Endothelial cell of umbilical vein (primary cell): ENCODE measurements around the gene CAMTA1. TPM values are rescaled to one million over a fixed set of nuclear protein-coding genes. Genes with fewer than 3 reads are reported as not detected.

Experiments
- BruUV-seq: library from RNA; stranded (reverse); fragments of 400-500 nt; replicated peaks from 2 replicates; lab custom pipeline; 2021; lab: Mats Ljungman, UMichigan
- CTCF ChIA-PET: fragments of 300-600, 350-600 bp; sonication (Branson Sonifier 250); formaldehyde crosslinking; loops from one replicate; lab custom pipeline; 2021; ENCODE audit warnings: antibody characterized with exemption, inconsistent platforms; lab: Charles Lee
- POLR2A ChIA-PET: fragments of 300-600, 350-600 bp; sonication (Branson Sonifier 250); formaldehyde crosslinking; loops from one replicate; lab custom pipeline; 2021; ENCODE audit warnings: antibody characterized with exemption, inconsistent platforms; lab: Charles Lee
- DNase-seq: peaks from one replicate; pipeline ENCODE4 v3.0.0-alpha.2; 2011; ENCODE audit warnings: low read depth, low spot score
- FAIRE-seq: peaks from 2 replicates; lab custom pipeline; 2011; peaks lifted over from hg19 to GRCh38; lab: Jason Lieb, UNC
- H2AFZ ChIP-seq: 2 replicates; pipeline ENCODE4 v1.6.0; 2012; ENCODE audit warnings: low read depth, low read length, control low read depth, inconsistent platforms
- H3K27ac ChIP-seq: 2 replicates; pipeline ENCODE4 v1.5.1; 2011; ENCODE audit warnings: low read depth, mild to moderate bottlenecking, control low read depth, low read length, moderate library complexity; ENCODE audit not compliant: insufficient read depth
- H3K27me3 ChIP-seq, 2 experiments: 2 replicates each; pipeline versions ENCODE4 v1.6.0 to v1.6.1; 2011; ENCODE audit warnings: low read length in 2 of 2, mixed read lengths in 1 of 2; ENCODE audit not compliant: control insufficient read depth in 2 of 2, insufficient read depth in 2 of 2
- H3K36me3 ChIP-seq, 2 experiments: 2 replicates in 1 of 2; 3 replicates in 1 of 2; pipeline ENCODE4 v1.5.1; 2011; ENCODE audit warnings: low read length in 2 of 2, mild to moderate bottlenecking in 1 of 2, moderate library complexity in 1 of 2; ENCODE audit not compliant: control insufficient read depth in 2 of 2, insufficient read depth in 2 of 2; ENCODE audit errors: extremely low read depth in 1 of 2
- H3K4me1 ChIP-seq: 3 replicates; pipeline ENCODE4 v1.5.1; 2011; ENCODE audit warnings: mild to moderate bottlenecking, low read length; ENCODE audit not compliant: control insufficient read depth, insufficient read depth; ENCODE audit errors: extremely low read depth
- H3K4me2 ChIP-seq: 2 replicates; pipeline ENCODE4 v1.6.1; 2011; ENCODE audit warnings: low read length, control low read depth, mixed read lengths; ENCODE audit not compliant: insufficient read depth
- H3K4me3 ChIP-seq, 3 experiments: fragments of 200-600 bp in 1 of 3; sonication (generic), shearing (Covaris generic) in 1 of 3; replicated peaks in 1 of 3; 2 replicates each; pipeline ENCODE4 v1.5.1; 2011 to 2016; ENCODE audit warnings: control low read depth in 3 of 3, low read length in 3 of 3, mild to moderate bottlenecking in 2 of 3, inconsistent platforms in 1 of 3, low read depth in 1 of 3, moderate library complexity in 1 of 3; ENCODE audit not compliant: insufficient read depth in 1 of 3
- H3K79me2 ChIP-seq: 2 replicates; pipeline ENCODE4 v1.6.0; 2012; ENCODE audit warnings: low read length, inconsistent platforms; ENCODE audit not compliant: control insufficient read depth, insufficient read depth
- H3K9ac ChIP-seq: replicated peaks from 2 replicates; pipeline ENCODE3; 2011; ENCODE audit warnings: low read length, control low read depth; ENCODE audit not compliant: insufficient read depth; ENCODE audit errors: extremely low read depth
- H3K9me1 ChIP-seq: replicated peaks from 3 replicates; pipeline ENCODE4 v1.6.0; 2011; ENCODE audit warnings: mild to moderate bottlenecking, low read length; ENCODE audit not compliant: control insufficient read depth, insufficient read depth; ENCODE audit errors: extremely low read depth
- H3K9me3 ChIP-seq: replicated peaks from 2 replicates; pipeline ENCODE4 v1.5.1; 2012; ENCODE audit warnings: low read length, inconsistent platforms; ENCODE audit not compliant: control insufficient read depth, insufficient read depth
- H4K20me1 ChIP-seq: replicated peaks from 2 replicates; pipeline ENCODE3; 2011; ENCODE audit warnings: mild to moderate bottlenecking, low read length; ENCODE audit not compliant: control insufficient read depth, insufficient read depth; ENCODE audit errors: extremely low read depth
- CTCF ChIP-seq, 2 donors: IDR thresholded peaks; 1 replicate in 1 of 2; 2 replicates in 1 of 2; pipeline ENCODE4 v1.5.1; 2011; ENCODE audit warnings: low read length in 2 of 2, mild to moderate bottlenecking in 2 of 2, moderate library complexity in 2 of 2, control low read depth in 1 of 2, inconsistent platforms in 1 of 2, low read depth in 1 of 2; ENCODE audit not compliant: insufficient read depth in 1 of 2; ENCODE audit errors: extremely low read depth in 1 of 2
- EZH2 ChIP-seq: IDR thresholded peaks from 2 replicates; pipeline ENCODE4 v1.6.1; 2012; ENCODE audit warnings: borderline replicate concordance, low read depth, mild to moderate bottlenecking, moderate library complexity, low read length, inconsistent platforms; ENCODE audit not compliant: severe bottlenecking
- FOS ChIP-seq: IDR thresholded peaks from 2 replicates; pipeline ENCODE4 v1.6.1; 2011; ENCODE audit warnings: mild to moderate bottlenecking, low read length, moderate library complexity, borderline replicate concordance; ENCODE audit not compliant: insufficient read depth
- GATA2 ChIP-seq: IDR thresholded peaks from 2 replicates; pipeline ENCODE4 v1.7.0; 2011; ENCODE audit warnings: low read depth, mild to moderate bottlenecking, moderate library complexity, mixed read lengths, low read length; ENCODE audit not compliant: insufficient read length, insufficient read depth
- JUN ChIP-seq: IDR thresholded peaks from 2 replicates; pipeline ENCODE4 v1.6.1; 2011; ENCODE audit warnings: borderline replicate concordance, low read depth; ENCODE audit not compliant: insufficient read length, insufficient read depth
- MAX ChIP-seq: IDR thresholded peaks from 2 replicates; pipeline ENCODE4 v1.6.1; 2011; ENCODE audit not compliant: insufficient read depth, insufficient read length
- MYC ChIP-seq: IDR thresholded peaks from one replicate; pipeline ENCODE4 v1.6.1; 2011; ENCODE audit warnings: mild to moderate bottlenecking, low read depth, low read length
- POLR2A ChIP-seq: IDR thresholded peaks from 2 replicates; pipeline ENCODE4 v1.6.1; 2012; ENCODE audit warnings: low read depth, mild to moderate bottlenecking, control low read depth, low read length
- POLR2AphosphoS5 ChIP-seq: IDR thresholded peaks from 2 replicates; pipeline ENCODE4 v1.6.1; 2012; ENCODE audit warnings: low read depth, mild to moderate bottlenecking, control low read depth, low read length, moderate library complexity; ENCODE audit not compliant: insufficient read depth
- dilution Hi-C: fragments of 300-500 bp; cut with MboI; formaldehyde crosslinking; loops from one replicate; pipeline ENCODE4 v1.15.0; 2019; ENCODE audit warnings: low sequenced_read_pairs; ENCODE audit not compliant: extremely low pct_ligation_motif_present
- intact Hi-C: fragments of 100-400 bp; cut with micrococcal nuclease; formaldehyde crosslinking; loops from one replicate; pipeline ENCODE4 v1.10.0; 2022
- polyA plus RNA-seq, 4 experiments: library from polyadenylated mRNA; depleted of rRNA in 3 of 4; stranded (reverse) in 3 of 4; unstranded in 1 of 4; fragments of >200 nt; gene quantifications; 2 replicates each; pipeline versions ENCODE4 v1.2.1 to v1.2.3, GENCODE V29; 2011 to 2012; ENCODE audit warnings: missing spikeins in 1 of 4
- total RNA-seq: library from RNA; stranded (reverse); gene quantifications from 2 replicates; pipeline ENCODE4 v1.2.3, GENCODE V29; 2021

CAMTA1 gene
- total and polyA plus RNA-seq, 2 donors (not counting 3 experiments of a cell fraction or from before 2014, with no cell fraction given): 50.8 to 92.7 TPM

- intact Hi-C loops: loop anchor here (1.0 kb wide), 1 partner anchor 41 kb away; no protein-coding TSS in a partner anchor
- dilution Hi-C loops: no loop called here
- CTCF ChIA-PET: interaction anchor here (0.7 to 2.2 kb wide), 8 partner anchors 8 to 355 kb away, joined by 3 to 14 read pairs (median 4); partner anchors contain the start of gene DNAJC11
These were observed 41.8 kb upstream of the CAMTA1 start for GRCh38 chr1:6743189-6744101.

More at GRCh38 chr1:6743189-6744101, 41.8 kb upstream of the CAMTA1 start:
- H3K4me1 ChIP-seq: peaks cover 8% of the 10 kb centered on the region
- no peaks in the 10 kb centered on the region for H3K9me1 ChIP-seq
- no peak overlapping the region for H3K27ac ChIP-seq
- FAIRE-seq (peak; percentile 80), DNase-seq (peak; percentile 65)
- H3K79me2 ChIP-seq: no peaks in the 10 kb centered on the region
- TF ChIP-seq POLR2A (no peak), GATA2 (no peak), POLR2AphosphoS5 (no peak), CTCF (IDR thresholded peaks at IDR 0.05; ENCODE audit: extremely low read depth in 1 of 2, insufficient read depth in 1 of 2, low read depth in 1 of 2, low read length in 2 of 2) (no peak), FOS (no peak), JUN (no peak), MAX (no peak), MYC (no peak), EZH2 (no peak)
- BruUV-seq: no TSS peak
- H2AFZ ChIP-seq: peak overlapping the region; percentile 63
- H3K9ac ChIP-seq: no peak overlapping the region
- no peaks in the 10 kb centered on the region for H3K36me3 ChIP-seq
- no peak overlapping the region for H3K4me3 ChIP-seq
- H3K27me3 ChIP-seq: no peaks in the 10 kb centered on the region
- POLR2A ChIA-PET: no interaction called here
- no peaks in the 10 kb centered on the region for H3K9me3 ChIP-seq
- H3K4me2 ChIP-seq: peak overlapping the region; percentile 5
- no peaks in the 10 kb centered on the region for H4K20me1 ChIP-seq
